ENCODE results near the gene CHMP5. TPM values are rescaled to one million over a fixed set of nuclear protein-coding genes. Genes with fewer than 3 reads are reported as not detected.

The CHMP5 gene
- total RNA-seq, 2 experiments from 2014 or later: 17.4 to 18.6 TPM

DNA sequence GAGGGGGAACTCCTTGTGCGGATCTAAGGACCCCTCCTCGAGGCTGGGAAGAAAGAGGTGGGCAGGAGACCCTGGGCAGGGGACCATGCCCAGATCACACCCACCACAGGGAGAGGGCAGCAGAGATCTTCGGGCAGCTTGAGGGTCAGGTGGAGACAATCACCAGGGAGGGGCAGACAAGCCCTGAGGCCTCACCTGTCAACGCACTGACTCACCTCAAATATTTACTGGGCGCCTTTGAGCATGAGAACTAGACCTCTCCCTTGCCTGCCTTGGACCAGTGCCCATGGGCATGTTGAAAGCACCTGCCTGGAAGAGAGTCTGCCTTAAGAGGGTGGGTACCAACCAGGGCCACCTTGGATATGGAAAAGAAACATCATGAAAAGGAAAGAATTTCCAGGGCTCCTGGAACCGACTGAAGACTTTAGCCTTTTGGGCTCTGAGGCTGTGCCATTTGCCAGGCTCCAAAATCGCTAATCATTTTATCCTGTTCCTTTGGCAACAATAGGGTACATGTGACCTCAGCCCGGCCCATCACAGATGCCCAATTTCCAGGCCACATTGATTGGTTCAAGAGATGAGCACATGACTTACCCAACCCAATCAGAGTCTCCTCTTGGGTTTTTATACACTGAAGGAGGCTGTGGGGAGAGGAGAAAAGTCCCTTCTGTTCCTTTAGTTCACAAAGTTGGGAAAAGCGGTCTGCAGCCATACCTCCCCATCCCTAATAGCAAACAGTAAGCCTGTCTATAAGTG is 35.3 kb upstream of the CHMP5 start:
- H3K4me3 Mint-ChIP-seq: no peak overlapping the region
- H3K36me3 Mint-ChIP-seq (ENCODE audit: low read depth): no peaks in the 10 kb centered on the region
- H3K4me3 ChIP-seq (ENCODE audit: low read length): no peak overlapping the region
- DNase-seq: no peak
- H3K9me3 ChIP-seq (ENCODE audit: control insufficient read depth in 1 of 2, insufficient read depth in 1 of 2, low read length in 2 of 2): no peaks in the 10 kb centered on the region
- H3K27me3 Mint-ChIP-seq: no peaks in the 10 kb centered on the region
- no peaks in the 10 kb centered on the region for H3K27me3 ChIP-seq (ENCODE audit: control insufficient read depth in 1 of 2, insufficient read depth in 2 of 2, low read length in 2 of 2)
- peaks cover 3% of the 10 kb centered on the region for H3K4me1 ChIP-seq (ENCODE audit: insufficient read depth, low read length)
- no peaks in the 10 kb centered on the region for H3K36me3 ChIP-seq (ENCODE audit: insufficient read depth, low read length)
- no peak overlapping the region for H3K27ac Mint-ChIP-seq
- TF ChIP-seq, protein P1, sequence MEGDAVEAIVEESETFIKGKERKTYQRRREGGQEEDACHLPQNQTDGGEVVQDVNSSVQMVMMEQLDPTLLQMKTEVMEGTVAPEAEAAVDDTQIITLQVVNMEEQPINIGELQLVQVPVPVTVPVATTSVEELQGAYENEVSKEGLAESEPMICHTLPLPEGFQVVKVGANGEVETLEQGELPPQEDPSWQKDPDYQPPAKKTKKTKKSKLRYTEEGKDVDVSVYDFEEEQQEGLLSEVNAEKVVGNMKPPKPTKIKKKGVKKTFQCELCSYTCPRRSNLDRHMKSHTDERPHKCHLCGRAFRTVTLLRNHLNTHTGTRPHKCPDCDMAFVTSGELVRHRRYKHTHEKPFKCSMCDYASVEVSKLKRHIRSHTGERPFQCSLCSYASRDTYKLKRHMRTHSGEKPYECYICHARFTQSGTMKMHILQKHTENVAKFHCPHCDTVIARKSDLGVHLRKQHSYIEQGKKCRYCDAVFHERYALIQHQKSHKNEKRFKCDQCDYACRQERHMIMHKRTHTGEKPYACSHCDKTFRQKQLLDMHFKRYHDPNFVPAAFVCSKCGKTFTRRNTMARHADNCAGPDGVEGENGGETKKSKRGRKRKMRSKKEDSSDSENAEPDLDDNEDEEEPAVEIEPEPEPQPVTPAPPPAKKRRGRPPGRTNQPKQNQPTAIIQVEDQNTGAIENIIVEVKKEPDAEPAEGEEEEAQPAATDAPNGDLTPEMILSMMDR (IDR thresholded peaks at IDR 0.05): no peak
- ChIA-PET POLR2A (no interaction called here), CTCF (no interaction called here)
- no peak for ATAC-seq (ENCODE audit: poor library complexity)
- H3K4me1 Mint-ChIP-seq (ENCODE audit: low read depth): peaks cover 9% of the 10 kb centered on the region
- H3K27ac ChIP-seq (ENCODE audit: low read depth in 1 of 2, low read length in 2 of 2): no peak overlapping the region
- no peaks in the 10 kb centered on the region for H3K9me3 Mint-ChIP-seq
- intact Hi-C loops (cut with DNase I, micrococcal nuclease): loop anchor here (5.0 to 10.0 kb wide), 3 partner anchors 62 to 647 kb away; partner anchors contain the start of gene B4GALT1 (in 1 of the 2)

DNA sequence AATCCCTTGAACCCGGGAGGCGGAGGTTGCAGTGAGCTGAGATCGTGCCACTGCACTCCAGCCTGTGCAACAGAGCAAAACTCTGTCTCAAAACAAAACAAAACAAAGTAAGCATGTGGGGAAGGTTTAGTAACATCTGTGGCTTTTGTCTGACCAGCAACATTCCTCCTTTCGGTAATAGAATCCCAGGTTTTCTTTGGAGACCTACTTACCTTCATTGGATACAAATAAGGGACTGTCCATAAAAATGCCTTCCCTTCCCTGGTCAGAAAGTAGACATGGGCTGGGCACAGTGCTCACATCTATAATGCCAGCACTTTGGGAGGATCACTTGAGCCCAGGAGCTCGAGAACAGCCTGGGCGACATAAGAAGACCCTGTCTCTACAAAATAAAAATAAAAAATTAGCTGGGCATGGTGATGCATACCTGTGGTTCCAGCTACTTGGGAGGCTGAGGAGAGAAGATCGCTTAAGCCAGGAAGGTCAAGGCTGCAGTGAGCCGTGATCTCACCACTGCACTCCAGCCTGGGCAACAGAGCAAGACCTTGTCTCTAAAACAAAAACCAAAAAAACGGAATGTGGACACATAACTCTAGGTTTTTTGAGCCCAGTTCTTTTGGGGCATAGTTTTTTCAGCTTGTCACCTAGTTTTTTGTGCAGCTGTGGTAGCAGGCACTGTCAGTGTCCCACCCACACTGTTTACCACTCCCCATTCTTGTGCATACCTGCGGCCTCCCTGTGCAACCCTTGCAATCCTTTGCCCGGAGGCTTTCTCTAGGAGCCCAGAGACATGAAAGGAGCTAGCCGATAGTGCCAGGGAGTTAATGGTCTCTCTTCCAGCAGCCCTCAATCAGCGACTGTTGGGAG is 33.9 kb upstream of the CHMP5 start:
- no peaks in the 10 kb centered on the region for H3K9me3 Mint-ChIP-seq
- H3K27ac Mint-ChIP-seq: no peak overlapping the region
- H3K27me3 Mint-ChIP-seq: no peaks in the 10 kb centered on the region
- H3K36me3 ChIP-seq (ENCODE audit: insufficient read depth, low read length): no peaks in the 10 kb centered on the region
- H3K27ac ChIP-seq (ENCODE audit: low read depth in 1 of 2, low read length in 2 of 2): no peak overlapping the region
- no peaks in the 10 kb centered on the region for H3K27me3 ChIP-seq (ENCODE audit: control insufficient read depth in 1 of 2, insufficient read depth in 2 of 2, low read length in 2 of 2)
- H3K4me1 ChIP-seq (ENCODE audit: insufficient read depth, low read length): no peaks in the 10 kb centered on the region
- H3K36me3 Mint-ChIP-seq (ENCODE audit: low read depth): no peaks in the 10 kb centered on the region
- ATAC-seq (ENCODE audit: poor library complexity) (no peak), DNase-seq (no peak)
- H3K4me1 Mint-ChIP-seq (ENCODE audit: low read depth): peaks cover under 1% of the 10 kb centered on the region
- intact Hi-C loops (cut with DNase I, micrococcal nuclease): no loop called here
- ChIA-PET POLR2A (no interaction called here), CTCF (no interaction called here)
- H3K4me3 Mint-ChIP-seq: no peak overlapping the region
- no peaks in the 10 kb centered on the region for H3K9me3 ChIP-seq (ENCODE audit: control insufficient read depth in 1 of 2, insufficient read depth in 1 of 2, low read length in 2 of 2)
- TF ChIP-seq, protein P1 (IDR thresholded peaks at IDR 0.05): no peak
- no peak overlapping the region for H3K4me3 ChIP-seq (ENCODE audit: low read length)

DNA sequence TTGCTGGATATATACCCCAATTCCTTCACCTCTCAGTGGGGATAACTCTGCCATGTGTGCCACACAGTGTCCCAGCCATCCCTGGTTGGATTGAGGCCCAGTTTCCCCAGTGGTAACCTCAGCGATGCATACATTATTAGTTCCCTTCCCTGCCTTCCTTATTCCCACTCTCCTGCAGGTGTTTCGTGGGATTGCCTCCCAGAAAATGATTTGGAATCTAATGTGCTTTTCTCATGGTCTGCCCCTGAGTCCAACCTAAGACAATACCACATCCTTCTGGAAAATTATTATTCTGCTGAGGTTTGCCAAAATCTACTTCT is 33.3 kb upstream of the CHMP5 start:
- intact Hi-C loops (cut with DNase I, micrococcal nuclease): no loop called here
- no peaks in the 10 kb centered on the region for H3K9me3 Mint-ChIP-seq
- CTCF ChIA-PET: no interaction called here
- H3K36me3 Mint-ChIP-seq (ENCODE audit: low read depth): no peaks in the 10 kb centered on the region
- no peak for DNase-seq
- POLR2A ChIA-PET: no interaction called here
- no peaks in the 10 kb centered on the region for H3K27me3 Mint-ChIP-seq
- H3K27ac Mint-ChIP-seq: no peak overlapping the region
- H3K4me3 ChIP-seq (ENCODE audit: low read length): no peak overlapping the region
- no peak overlapping the region for H3K27ac ChIP-seq (ENCODE audit: low read depth in 1 of 2, low read length in 2 of 2)
- peaks cover 0 to 2% of the 10 kb centered on the region in 2 experiments for H3K27me3 ChIP-seq (ENCODE audit: control insufficient read depth in 1 of 2, insufficient read depth in 2 of 2, low read length in 2 of 2)
- TF ChIP-seq, protein P1 (IDR thresholded peaks at IDR 0.05): no peak
- no peak for ATAC-seq (ENCODE audit: poor library complexity)
- H3K4me1 ChIP-seq (ENCODE audit: insufficient read depth, low read length): no peaks in the 10 kb centered on the region
- no peaks in the 10 kb centered on the region for H3K9me3 ChIP-seq (ENCODE audit: control insufficient read depth in 1 of 2, insufficient read depth in 1 of 2, low read length in 2 of 2)
- no peak overlapping the region for H3K4me3 Mint-ChIP-seq
- no peaks in the 10 kb centered on the region for H3K36me3 ChIP-seq (ENCODE audit: insufficient read depth, low read length)
- no peaks in the 10 kb centered on the region for H3K4me1 Mint-ChIP-seq (ENCODE audit: low read depth)

All from CD4-positive, alpha-beta T cell (primary cell).